H1 (cell line): ENCODE results near the gene TRUB1. TPM values are rescaled to one million over a fixed set of nuclear protein-coding genes. Genes with fewer than 3 reads are reported as not detected.

ENCODE experiments used
- BCL11A ChIP-seq, 2 experiments: IDR thresholded peaks; one replicate each; pipeline ENCODE4 v1.6.1; 2011; ENCODE audit warnings: low read depth in 2 of 2, low read length in 2 of 2, mild to moderate bottlenecking in 2 of 2
- SUZ12 ChIP-seq: fragments of 200-600 bp; sonication (generic); IDR thresholded peaks from 2 replicates; pipeline ENCODE4 v1.6.1; 2012; ENCODE audit warnings: mild to moderate bottlenecking, inconsistent platforms, low read length, moderate library complexity, mixed read lengths
- polyA plus RNA-seq, 7 experiments: library from polyadenylated mRNA; depleted of rRNA in 3 of 7; stranded (reverse) in 5 of 7; unstranded in 2 of 7; fragments of >200 nt in 5 of 7; fragments of 200-250 nt in 2 of 7; gene quantifications; 1 replicate in 5 of 7; 2 replicates in 1 of 7; 4 replicates in 1 of 7; pipeline versions ENCODE4 v1.2.1 to v1.2.3, GENCODE V29; 2011 to 2013; ENCODE audit warnings: missing spikeins in 2 of 7, mixed read lengths in 2 of 7
- small RNA-seq: library from polyadenylated mRNA; stranded (forward); fragments of <200 nt; extraction: miRNeasy Mini kit (QIAGEN cat#:217004); gene quantifications from one replicate; pipeline ENCODE3, GENCODE V24; 2013; ENCODE audit not compliant: insufficient read depth
- total RNA-seq: library from RNA; stranded (reverse); fragmentation: NEBNext Ultra II Directional; extraction: Animal tissue kit (Norgen Biotek cat#: 25700); gene quantifications from 2 replicates; pipeline ENCODE4 v1.2.1, GENCODE V29; 2021

Gene TRUB1
- total and polyA plus RNA-seq, 2 of the 8 experiments (the other 6 are each of a cell fraction or from before 2014, with no cell fraction given) = 6.3 to 22.2 TPM

GRCh38 chr10:115026746-115027140, 88.7 kb downstream of the TRUB1 start (continued):
- TF ChIP-seq SUZ12 (no peak), BCL11A (IDR thresholded peaks at IDR 0.05; ENCODE audit: low read depth in 2 of 2, low read length in 2 of 2) (no peak)

Small RNAs within 50 kb of the gene (small RNA-seq; reads per million reads assigned to genes)
- not detected for gene RNU6-1121P

Other genes with a start within 250 kb of the TRUB1 start
- gene FHIP2A, start 116.4 kb upstream of the TRUB1 start, total RNA-seq = 14.0 and 15.0 TPM in 2 replicates
- gene FHIP2A, start 116.4 kb upstream of the TRUB1 start, polyA plus RNA-seq (2011; rRNA removed) = 3.5 and 4.5 TPM in 2 replicates
- gene ATRNL1, start 155.2 kb downstream of the TRUB1 start, total RNA-seq = 17.6 and 18.4 TPM in 2 replicates
- 2.9 and 5.1 TPM in 2 replicates for gene ATRNL1, start 155.2 kb downstream of the TRUB1 start, polyA plus RNA-seq (2011; rRNA removed)